Stimulated activated effector memory CD8-positive, alpha-beta T cell treated with anti-CD3 and anti-CD28 coated beads, Interleukin-12 subunit alpha, Interleukin-12 subunit beta, amount 100 ng/mL, for 72 hours (primary cell): ENCODE measurements around the gene NTF4.
A peak's percentile ranks its signal among the peaks of the same experiment; 100 is the strongest.
"Not testable (repeated sequence)": the region's sequence is repeated elsewhere in the genome, so short reads cannot be mapped to it uniquely, and the experiment has no call there.

Experiments
- ATAC-seq: fragments of 150-1000 bp; cut with Tn5 transposase; 2 replicates; pipeline ENCODE4 v1.10.0; 2021
- DNase-seq, 2 donors: peaks; one replicate each; pipeline ENCODE4 v3.0.0; 2021 to 2022; ENCODE audit warnings: low spot score in 2 of 2
- H3K27ac Mint-ChIP-seq: one replicate; pipeline ENCODE4 v1.8.0; 2022; ENCODE audit warnings: mild to moderate bottlenecking, mixed read lengths
- H3K36me3 Mint-ChIP-seq: one replicate; pipeline ENCODE4 v1.8.0; 2022; ENCODE audit warnings: mild to moderate bottlenecking, mixed read lengths
- H3K4me1 Mint-ChIP-seq: one replicate; pipeline ENCODE4 v1.8.0; 2022; ENCODE audit warnings: mixed read lengths
- H3K4me3 Mint-ChIP-seq: one replicate; pipeline ENCODE4 v1.8.0; 2022; ENCODE audit warnings: mild to moderate bottlenecking, mixed read lengths
- H3K9me3 Mint-ChIP-seq: one replicate; pipeline ENCODE4 v1.8.0; 2022; ENCODE audit warnings: mixed read lengths

NTF4 gene

GRCh38 chr19:49071860-49072547 is 7.4 kb upstream of the NTF4 start:
- no peak overlapping the region for H3K4me3 Mint-ChIP-seq
- H3K4me1 Mint-ChIP-seq: peaks cover 12% of the 10 kb centered on the region
- ATAC-seq: no peak
- no peaks in the 10 kb centered on the region for H3K36me3 Mint-ChIP-seq
- no peak overlapping the region for H3K27ac Mint-ChIP-seq
- no peaks in the 10 kb centered on the region for H3K9me3 Mint-ChIP-seq
- DNase-seq: no peak

GRCh38 chr19:49070416-49070815 is 5.8 kb upstream of the NTF4 start:
- ATAC-seq (no peak), DNase-seq (no peak)
- peaks cover 12% of the 10 kb centered on the region for H3K4me1 Mint-ChIP-seq
- no peak overlapping the region for H3K27ac Mint-ChIP-seq
- no peak overlapping the region for H3K4me3 Mint-ChIP-seq
- no peaks in the 10 kb centered on the region for H3K9me3 Mint-ChIP-seq
- no peaks in the 10 kb centered on the region for H3K36me3 Mint-ChIP-seq

GRCh38 chr19:49069026-49069425 is 4.4 kb upstream of the NTF4 start:
- Mint-ChIP-seq H3K4me1 (peaks cover 12% of the 10 kb centered on the region), H3K36me3 (no peaks in the 10 kb centered on the region), H3K9me3 (no peaks in the 10 kb centered on the region), H3K4me3 (no peak overlapping the region), H3K27ac (no peak overlapping the region)
- DNase-seq: no peak
- no peak for ATAC-seq

GRCh38 chr19:49067554-49067953 is 2.9 kb upstream of the NTF4 start:
- no peaks in the 10 kb centered on the region for H3K36me3 Mint-ChIP-seq
- H3K9me3 Mint-ChIP-seq: no peaks in the 10 kb centered on the region
- no peak for ATAC-seq
- H3K27ac Mint-ChIP-seq: no peak overlapping the region
- no peak overlapping the region for H3K4me3 Mint-ChIP-seq
- no peak for DNase-seq
- peaks cover under 1% of the 10 kb centered on the region for H3K4me1 Mint-ChIP-seq

- H3K4me1 Mint-ChIP-seq: peaks cover under 1% of the 10 kb centered on the region
- H3K4me3 Mint-ChIP-seq: no peak overlapping the region
- H3K27ac Mint-ChIP-seq: no peak overlapping the region
- no peak for DNase-seq
- no peak for ATAC-seq
- no peaks in the 10 kb centered on the region for H3K36me3 Mint-ChIP-seq
- H3K9me3 Mint-ChIP-seq: no peaks in the 10 kb centered on the region
Measured at GRCh38 chr19:49065905-49066512, 1.4 kb upstream of the NTF4 start.

GRCh38 chr19:49064029-49064629 is 489 bp downstream of the NTF4 start:
- Mint-ChIP-seq H3K27ac (no peak overlapping the region), H3K4me3 (no peak overlapping the region), H3K36me3 (no peaks in the 10 kb centered on the region), H3K9me3 (no peaks in the 10 kb centered on the region), H3K4me1 (peaks cover 6% of the 10 kb centered on the region)
- DNase-seq: no peak
- ATAC-seq: no peak

- peak; percentile 61 for ATAC-seq
- no peak overlapping the region for H3K4me3 Mint-ChIP-seq
- no peaks in the 10 kb centered on the region for H3K9me3 Mint-ChIP-seq
- H3K36me3 Mint-ChIP-seq: no peaks in the 10 kb centered on the region
- no peak overlapping the region for H3K27ac Mint-ChIP-seq
- no peak for DNase-seq
- H3K4me1 Mint-ChIP-seq: peaks cover 30% of the 10 kb centered on the region
Measured at GRCh38 chr19:49061445-49061844, 3.2 kb downstream of the NTF4 start.

GRCh38 chr19:49061000-49061399 is 3.6 kb downstream of the NTF4 start:
- DNase-seq: no peak
- no peak overlapping the region for H3K4me3 Mint-ChIP-seq
- H3K27ac Mint-ChIP-seq: no peak overlapping the region

GRCh38 chr19:49059053-49059452 is 5.6 kb downstream of the NTF4 start:
- H3K4me1 Mint-ChIP-seq: peaks cover 35% of the 10 kb centered on the region
- ATAC-seq: no peak
- no peaks in the 10 kb centered on the region for H3K36me3 Mint-ChIP-seq
- no peaks in the 10 kb centered on the region for H3K9me3 Mint-ChIP-seq
- DNase-seq: no peak
- H3K27ac Mint-ChIP-seq: no peak overlapping the region
- H3K4me3 Mint-ChIP-seq: no peak overlapping the region

More at GRCh38 chr19:49061000-49061399, 3.6 kb downstream of the NTF4 start:
- no peak for ATAC-seq
- Mint-ChIP-seq H3K36me3 (no peaks in the 10 kb centered on the region), H3K9me3 (no peaks in the 10 kb centered on the region), H3K4me1 (peaks cover 34% of the 10 kb centered on the region)

- DNase-seq: no peak
- peak overlapping the region; percentile 88 for H3K4me3 Mint-ChIP-seq
Measured at GRCh38 chr19:49058562-49058961, 6.1 kb downstream of the NTF4 start.

GRCh38 chr19:49057636-49058234 is 6.9 kb downstream of the NTF4 start, which contains the start of gene CGB7:
TSS of gene CGB7 (minus strand) at chr19:49057749. CDS start at chr19:49055375, 2,374 bp downstream.
- Mint-ChIP-seq H3K4me1 (peaks cover 35% of the 10 kb centered on the region), H3K27ac (peak within 1 kb of the TSS; percentile 74), H3K4me3 (peak within 1 kb of the TSS; percentile 88), H3K36me3 (no peaks in the 10 kb centered on the region), H3K9me3 (no peaks in the 10 kb centered on the region)
- DNase-seq: peak in 1 of 2 donors; percentile 40
- peak; percentile 27 for ATAC-seq

More at GRCh38 chr19:49058562-49058961, 6.1 kb downstream of the NTF4 start:
- H3K4me1 Mint-ChIP-seq: peaks cover 35% of the 10 kb centered on the region
- no peaks in the 10 kb centered on the region for H3K36me3 Mint-ChIP-seq
- H3K9me3 Mint-ChIP-seq: no peaks in the 10 kb centered on the region
- H3K27ac Mint-ChIP-seq: no peak overlapping the region
- no peak for ATAC-seq

GRCh38 chr19:49056902-49057596 is 7.6 kb downstream of the NTF4 start:
- H3K27ac Mint-ChIP-seq: peak overlapping the region; percentile 74

GRCh38 chr19:49056101-49056901 is 8.3 kb downstream of the NTF4 start:
- no peaks in the 10 kb centered on the region for H3K36me3 Mint-ChIP-seq
- ATAC-seq (peak; percentile 84), DNase-seq (peak; percentile 49 to 82)
- peak overlapping the region; percentile 88 for H3K4me3 Mint-ChIP-seq
- no peaks in the 10 kb centered on the region for H3K9me3 Mint-ChIP-seq
- no peak overlapping the region for H3K27ac Mint-ChIP-seq
- H3K4me1 Mint-ChIP-seq: peaks cover 35% of the 10 kb centered on the region

More at GRCh38 chr19:49056902-49057596, 7.6 kb downstream of the NTF4 start:
- peak overlapping the region; percentile 88 for H3K4me3 Mint-ChIP-seq
- H3K9me3 Mint-ChIP-seq, DNase-seq, ATAC-seq, H3K36me3 Mint-ChIP-seq: not testable (repeated sequence)
- peaks cover 35% of the 10 kb centered on the region for H3K4me1 Mint-ChIP-seq

- not testable (repeated sequence) for H3K27ac Mint-ChIP-seq, H3K4me3 Mint-ChIP-seq, H3K36me3 Mint-ChIP-seq, ATAC-seq, H3K9me3 Mint-ChIP-seq, DNase-seq, H3K4me1 Mint-ChIP-seq
Measured at GRCh38 chr19:49050376-49051033, 14.1 kb downstream of the NTF4 start.
